IPS-15b (cell line): ENCODE results near the gene MGAT4B.
A peak's percentile ranks its signal among the peaks of the same experiment; 100 is the strongest.

Source experiments
- H3K27me3 ChIP-seq: one replicate; pipeline ENCODE4 v1.6.1; 2013; ENCODE audit warnings: low read length; ENCODE audit not compliant: control insufficient read depth, insufficient read depth
- H3K36me3 ChIP-seq: one replicate; pipeline ENCODE4 v1.6.1; 2013; ENCODE audit warnings: low read length; ENCODE audit not compliant: control insufficient read depth, insufficient read depth
- H3K4me1 ChIP-seq: one replicate; pipeline ENCODE4 v1.6.1; 2013; ENCODE audit warnings: mild to moderate bottlenecking, low read length; ENCODE audit not compliant: control insufficient read depth, insufficient read depth
- H3K4me3 ChIP-seq: one replicate; pipeline ENCODE4 v1.5.1; 2013; ENCODE audit warnings: low read depth, low read length
- H3K9ac ChIP-seq: one replicate; pipeline ENCODE4 v1.6.1; 2013; ENCODE audit warnings: low read depth, mild to moderate bottlenecking, low read length
- H3K9me3 ChIP-seq: one replicate; pipeline ENCODE4 v1.6.1; 2013; ENCODE audit warnings: mild to moderate bottlenecking, low read length; ENCODE audit not compliant: control insufficient read depth, insufficient read depth

Gene MGAT4B

GRCh38 chr5:179816796-179817469 is 10.3 kb upstream of the MGAT4B start:
- Histone ChIP-seq H3K4me1 (peaks cover 12% of the 10 kb centered on the region), H3K36me3 (peaks cover 9% of the 10 kb centered on the region), H3K27me3 (no peaks in the 10 kb centered on the region), H3K9ac (no peak overlapping the region), H3K9me3 (no peaks in the 10 kb centered on the region), H3K4me3 (peak overlapping the region; percentile 39)

- H3K9ac ChIP-seq: no peak overlapping the region
- peaks cover 9% of the 10 kb centered on the region for H3K36me3 ChIP-seq
- no peaks in the 10 kb centered on the region for H3K27me3 ChIP-seq
- peaks cover 12% of the 10 kb centered on the region for H3K4me1 ChIP-seq
- H3K4me3 ChIP-seq: peak overlapping the region; percentile 39
- no peaks in the 10 kb centered on the region for H3K9me3 ChIP-seq
Observed at GRCh38 chr5:179816401-179816795, 9.7 kb upstream of the MGAT4B start.

DNA sequence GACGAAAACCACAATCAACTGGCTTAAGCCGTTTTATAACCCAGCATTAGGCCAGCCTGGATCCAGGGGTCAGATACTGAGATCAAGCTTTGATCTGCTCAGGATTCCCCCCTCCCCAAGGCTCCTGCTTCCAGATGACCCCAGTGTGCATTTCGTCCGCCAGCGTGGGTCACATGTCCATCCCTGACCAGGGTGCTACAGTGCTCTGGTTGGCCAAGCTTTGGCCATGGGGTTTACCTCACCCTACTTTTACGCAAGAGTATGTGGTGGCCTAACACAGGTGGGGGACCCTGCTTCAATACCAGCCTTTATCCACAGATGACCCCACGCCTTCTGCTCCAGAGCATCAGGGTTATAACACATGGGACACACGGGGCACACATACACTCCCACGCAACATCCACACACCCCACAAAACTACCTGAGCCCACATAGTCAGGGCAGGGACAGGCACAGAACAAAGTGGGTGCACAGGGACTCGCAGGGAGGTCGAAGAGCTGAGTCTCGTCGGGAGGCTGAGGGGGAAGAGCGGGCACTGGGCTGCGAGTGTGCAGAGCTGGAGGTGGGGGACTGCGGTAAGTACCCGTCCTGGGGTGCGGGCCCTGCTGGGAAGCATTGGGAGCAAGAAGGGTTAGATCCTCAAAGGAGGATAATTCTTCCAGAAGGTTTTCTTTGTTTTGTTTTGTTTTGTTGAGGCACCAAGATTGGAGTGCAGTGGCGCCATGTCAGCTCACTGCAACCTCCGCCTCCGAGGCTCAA is 9.0 kb upstream of the MGAT4B start:
- Histone ChIP-seq H3K27me3 (no peaks in the 10 kb centered on the region), H3K9ac (no peak overlapping the region), H3K4me3 (no peak overlapping the region), H3K36me3 (peaks cover 9% of the 10 kb centered on the region), H3K4me1 (peaks cover 12% of the 10 kb centered on the region), H3K9me3 (no peaks in the 10 kb centered on the region)

GRCh38 chr5:179814090-179814489 is 7.4 kb upstream of the MGAT4B start:
- Histone ChIP-seq H3K4me1 (peaks cover 2% of the 10 kb centered on the region), H3K9ac (no peak overlapping the region), H3K4me3 (no peak overlapping the region), H3K36me3 (peaks cover 9% of the 10 kb centered on the region), H3K27me3 (no peaks in the 10 kb centered on the region), H3K9me3 (no peaks in the 10 kb centered on the region)

GRCh38 chr5:179812997-179813607 is 6.4 kb upstream of the MGAT4B start:
- Histone ChIP-seq H3K9me3 (no peaks in the 10 kb centered on the region), H3K27me3 (no peaks in the 10 kb centered on the region), H3K4me1 (peaks cover 4% of the 10 kb centered on the region), H3K9ac (no peak overlapping the region), H3K36me3 (peaks cover 9% of the 10 kb centered on the region), H3K4me3 (no peak overlapping the region)

GRCh38 chr5:179812135-179812825 is 5.6 kb upstream of the MGAT4B start:
- Histone ChIP-seq H3K9ac (no peak overlapping the region), H3K27me3 (no peaks in the 10 kb centered on the region), H3K36me3 (peaks cover 9% of the 10 kb centered on the region), H3K4me3 (no peak overlapping the region), H3K4me1 (peaks cover 4% of the 10 kb centered on the region), H3K9me3 (no peaks in the 10 kb centered on the region)

GRCh38 chr5:179805529-179806249 is 977 bp downstream of the MGAT4B start:
- H3K36me3 ChIP-seq: peaks cover 4% of the 10 kb centered on the region
- H3K9ac ChIP-seq: peak overlapping the region; percentile 65
- peak overlapping the region; percentile 64 for H3K4me3 ChIP-seq
- peaks cover 8% of the 10 kb centered on the region for H3K4me1 ChIP-seq
- H3K27me3 ChIP-seq: no peaks in the 10 kb centered on the region
- no peaks in the 10 kb centered on the region for H3K9me3 ChIP-seq

GRCh38 chr5:179805070-179805528 is 1.6 kb downstream of the MGAT4B start:
- H3K36me3 ChIP-seq: peaks cover 4% of the 10 kb centered on the region
- peak overlapping the region; percentile 65 for H3K9ac ChIP-seq
- H3K9me3 ChIP-seq: no peaks in the 10 kb centered on the region
- H3K27me3 ChIP-seq: no peaks in the 10 kb centered on the region
- H3K4me1 ChIP-seq: peaks cover 8% of the 10 kb centered on the region
- peak overlapping the region; percentile 64 for H3K4me3 ChIP-seq

DNA sequence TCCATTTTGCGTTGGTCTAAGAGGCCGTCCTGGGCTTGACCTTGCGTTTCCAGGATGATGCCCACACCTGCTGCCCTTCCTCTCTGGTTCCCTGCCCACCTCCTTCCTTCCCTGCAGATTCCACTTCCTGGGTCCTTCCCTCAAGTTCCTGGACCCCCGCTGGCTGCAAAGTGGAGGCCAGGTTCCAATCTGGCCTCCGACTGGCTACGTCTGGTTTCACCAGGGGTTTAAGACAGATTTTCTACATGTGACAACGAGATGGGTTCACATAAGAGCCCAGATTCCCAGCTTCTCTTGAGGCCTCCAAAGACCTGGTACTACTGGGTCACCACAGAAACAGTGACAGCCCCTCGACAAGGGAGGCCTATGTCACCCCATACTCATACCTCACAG is 2.1 kb downstream of the MGAT4B start:
- Histone ChIP-seq H3K4me1 (peaks cover 8% of the 10 kb centered on the region), H3K4me3 (peak overlapping the region; percentile 64), H3K9me3 (no peaks in the 10 kb centered on the region), H3K27me3 (no peaks in the 10 kb centered on the region), H3K36me3 (peaks cover 9% of the 10 kb centered on the region), H3K9ac (no peak overlapping the region)

- Histone ChIP-seq H3K9ac (no peak overlapping the region), H3K4me3 (no peak overlapping the region), H3K27me3 (no peaks in the 10 kb centered on the region), H3K9me3 (no peaks in the 10 kb centered on the region), H3K4me1 (peaks cover 8% of the 10 kb centered on the region), H3K36me3 (peaks cover 15% of the 10 kb centered on the region)
Observed at GRCh38 chr5:179803651-179804554, 2.8 kb downstream of the MGAT4B start.
